HG02610 (cell line): ENCODE data around the gene RAP2C.
"Not testable (repeated sequence)": the region's sequence is repeated elsewhere in the genome, so short reads cannot be mapped to it uniquely, and the experiment has no call there.

Experiments
- ATAC-seq: cut with Tn5 transposase; IDR thresholded peaks from one replicate; pipeline ENCODE4 v1.9.1; 2021; ENCODE audit warnings: mild to moderate bottlenecking, moderate library complexity; ENCODE audit not compliant: unreplicated experiment

The RAP2C gene

DNA sequence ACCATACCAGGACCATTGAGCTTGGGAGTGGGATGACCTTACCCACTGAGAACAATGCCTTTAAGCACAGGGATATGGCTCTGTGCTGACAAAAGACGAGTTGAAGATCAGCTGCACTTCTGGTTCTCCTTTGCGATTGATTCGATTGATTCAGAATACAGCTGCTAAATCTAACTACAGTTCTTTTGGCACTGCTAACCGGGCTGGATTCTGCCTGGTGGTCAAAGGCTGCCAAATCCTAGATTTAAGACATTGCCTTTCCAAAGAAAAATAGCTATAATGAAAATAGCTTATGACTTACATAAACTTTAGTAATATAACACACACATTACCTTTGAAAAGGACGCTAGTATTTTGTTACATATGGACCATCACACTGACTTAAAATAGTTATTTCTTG lies 18.3 kb downstream of the RAP2C start:
- no peak for ATAC-seq

GRCh38 chrX:132199941-132200340 lies 19.3 kb downstream of the RAP2C start:
- no peak for ATAC-seq

DNA sequence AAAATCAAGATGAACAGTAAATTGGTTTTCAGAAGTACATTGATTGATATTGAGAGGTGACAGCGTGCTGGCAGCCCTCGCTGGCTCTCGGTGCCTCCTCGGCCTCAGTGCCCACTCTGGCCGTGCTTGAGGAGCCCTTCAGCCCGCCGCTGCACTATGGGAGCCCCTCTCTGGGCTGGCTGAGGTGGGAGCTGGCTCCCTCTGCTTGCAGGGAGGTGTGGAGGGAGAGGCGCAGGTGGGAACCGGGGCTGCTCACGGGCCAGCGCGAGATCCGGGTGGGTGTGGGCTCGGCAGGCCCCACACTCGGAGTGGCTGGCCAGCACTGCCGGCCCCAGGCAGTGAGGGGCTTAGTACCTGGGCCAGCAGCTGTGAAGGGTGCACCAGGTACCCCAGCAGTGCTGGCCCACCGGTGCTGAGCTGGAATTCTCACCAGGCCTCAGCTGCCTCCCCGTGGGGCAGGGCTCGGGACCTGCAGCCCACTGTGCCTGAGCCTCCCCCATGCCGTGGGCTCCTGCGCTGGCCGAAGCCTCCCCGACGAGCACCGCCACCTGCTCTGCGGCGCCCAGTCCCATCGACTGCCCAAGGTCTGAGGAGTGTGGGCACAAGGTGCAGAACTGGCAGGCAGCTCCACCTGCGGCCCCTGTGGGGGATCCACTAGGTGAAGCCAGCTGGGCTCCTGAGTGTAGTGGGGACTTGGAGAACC lies 25.2 kb downstream of the RAP2C start:
- no peak for ATAC-seq

DNA sequence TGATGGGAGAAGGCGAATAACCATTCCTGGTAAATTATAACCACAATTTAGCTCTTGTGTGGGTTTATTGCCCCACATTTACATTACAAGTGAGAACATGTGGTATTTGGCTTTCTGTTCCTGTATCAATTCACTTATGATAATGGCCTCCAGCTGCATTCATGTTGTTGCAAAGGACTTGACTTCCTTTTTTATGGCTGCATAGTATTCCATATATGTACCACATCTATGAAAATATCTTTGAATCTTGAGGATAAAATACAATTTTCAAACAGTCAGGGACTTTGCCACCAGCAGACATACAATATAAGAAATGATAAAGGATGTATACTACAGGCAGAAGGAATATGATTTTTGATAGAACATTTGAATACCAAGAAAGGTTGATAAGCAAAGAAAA lies 27.3 kb downstream of the RAP2C start:
- ATAC-seq: no peak

DNA sequence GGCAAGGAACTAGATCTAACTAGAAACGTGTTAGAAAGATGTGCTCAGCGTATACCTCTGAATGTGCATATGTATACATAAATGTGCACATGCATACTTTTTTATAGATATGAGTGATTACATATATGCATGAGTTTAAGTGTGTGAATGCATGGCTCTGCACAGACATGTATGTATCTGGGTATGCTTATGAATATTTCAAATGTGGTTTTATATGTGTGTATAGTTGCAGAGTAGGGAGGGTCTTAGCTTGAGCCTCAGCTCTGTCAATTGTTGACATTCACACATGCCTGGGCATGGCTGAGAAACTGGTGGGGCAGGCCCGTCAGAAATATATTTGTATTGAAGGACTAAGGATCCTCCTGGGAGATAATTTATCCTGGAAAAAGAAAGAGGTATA lies 31.1 kb downstream of the RAP2C start:
- no peak for ATAC-seq

DNA sequence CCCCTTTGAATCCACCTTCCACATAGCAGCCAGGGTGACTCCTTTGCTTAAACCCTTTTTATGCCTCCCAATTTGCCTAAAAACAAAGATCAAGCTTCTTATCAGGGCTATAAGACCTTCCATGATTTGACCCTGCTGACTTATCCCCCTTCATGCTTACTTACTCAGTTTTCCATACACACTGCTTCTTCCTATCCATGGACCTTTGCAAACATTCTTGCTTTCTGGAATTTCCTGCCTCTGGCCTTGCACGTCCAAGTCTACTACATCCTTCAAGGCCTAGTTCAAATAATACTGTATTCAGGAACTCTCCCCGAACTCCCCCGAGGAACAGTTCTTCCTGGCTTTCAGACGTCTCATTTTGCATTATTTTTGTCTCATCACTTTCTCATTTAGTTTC lies 31.8 kb downstream of the RAP2C start:
- no peak for ATAC-seq

DNA sequence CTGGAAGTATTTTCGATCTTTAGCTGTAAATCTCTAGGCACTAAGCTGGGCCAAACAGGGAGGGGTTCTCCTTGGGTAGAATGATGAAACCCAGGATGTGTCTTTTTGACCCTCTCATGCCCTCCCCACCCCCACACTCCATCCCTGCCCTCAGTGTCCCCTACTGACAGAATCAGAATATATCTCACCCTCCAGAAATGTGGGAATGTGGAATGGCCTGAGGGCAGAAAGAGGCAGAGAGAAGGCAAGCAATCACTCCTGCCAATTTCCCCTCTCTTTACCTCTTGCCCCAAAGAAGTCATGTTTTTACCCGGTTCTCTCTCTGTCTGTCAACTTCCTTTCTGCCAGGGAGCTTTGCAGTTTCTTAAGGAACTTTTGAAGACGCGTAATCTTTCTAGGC lies 34.4 kb downstream of the RAP2C start:
- no peak for ATAC-seq

GRCh38 chrX:132181364-132181763 lies 37.9 kb downstream of the RAP2C start:
- ATAC-seq: no peak

GRCh38 chrX:132180929-132181328 lies 38.3 kb downstream of the RAP2C start:
- ATAC-seq: no peak

DNA sequence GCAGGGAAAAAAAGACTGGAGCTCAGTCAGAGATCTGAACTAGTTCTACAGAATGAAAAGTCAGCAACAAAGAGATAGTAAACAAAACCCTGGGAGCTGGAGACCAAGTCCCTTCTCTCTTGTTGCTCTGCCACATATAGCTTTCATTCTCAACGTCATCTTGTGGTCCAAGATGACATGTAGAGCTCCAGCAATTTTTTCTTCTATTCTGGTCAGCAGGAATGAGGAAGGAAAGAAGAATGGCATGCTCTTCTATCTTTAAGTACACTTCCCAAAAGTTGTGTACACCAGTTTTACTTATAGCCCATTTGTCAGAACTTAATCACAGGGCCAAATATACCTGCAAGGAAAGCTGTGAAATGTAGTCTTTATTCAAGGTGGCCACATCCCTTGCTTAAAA lies 45.6 kb downstream of the RAP2C start:
- ATAC-seq: no peak

DNA sequence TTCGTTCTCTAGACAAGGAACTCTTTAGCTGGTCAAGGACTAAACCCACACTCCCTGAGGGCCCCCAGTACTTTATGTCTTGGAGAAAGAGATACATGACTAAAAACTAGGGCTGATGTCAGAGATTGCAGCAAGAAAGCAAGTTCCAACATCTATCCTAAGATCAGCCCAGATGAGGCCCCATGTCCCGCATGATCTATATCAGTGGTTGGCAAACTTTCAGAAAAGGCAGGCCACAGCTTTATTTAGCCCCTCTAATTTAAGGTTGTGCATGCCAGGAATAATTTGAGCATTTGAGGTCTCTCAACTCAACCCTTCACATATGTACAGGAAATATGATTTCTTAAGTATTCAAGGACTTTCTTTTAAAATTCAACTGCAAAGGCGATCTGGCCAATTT lies 47.4 kb downstream of the RAP2C start:
- ATAC-seq: no peak

DNA sequence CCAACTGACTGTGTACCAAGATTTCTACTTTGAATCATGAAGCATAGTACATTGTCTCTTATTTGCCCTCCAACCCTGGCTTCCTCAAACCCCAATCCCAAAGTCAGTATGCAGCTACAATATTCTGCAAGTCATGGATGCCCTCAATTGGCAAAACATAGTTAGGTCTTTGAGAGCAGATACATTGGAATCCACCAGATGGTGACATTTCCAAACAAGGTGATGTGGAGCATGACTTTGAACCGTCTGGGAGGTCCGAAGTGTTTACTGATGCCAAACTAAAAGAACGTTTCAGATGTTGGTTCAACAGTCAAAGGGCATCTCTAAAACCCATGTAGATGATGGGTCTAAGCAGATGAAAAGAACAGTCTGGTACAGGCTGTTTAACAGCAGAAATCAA lies 47.8 kb downstream of the RAP2C start:
- ATAC-seq: no peak

DNA sequence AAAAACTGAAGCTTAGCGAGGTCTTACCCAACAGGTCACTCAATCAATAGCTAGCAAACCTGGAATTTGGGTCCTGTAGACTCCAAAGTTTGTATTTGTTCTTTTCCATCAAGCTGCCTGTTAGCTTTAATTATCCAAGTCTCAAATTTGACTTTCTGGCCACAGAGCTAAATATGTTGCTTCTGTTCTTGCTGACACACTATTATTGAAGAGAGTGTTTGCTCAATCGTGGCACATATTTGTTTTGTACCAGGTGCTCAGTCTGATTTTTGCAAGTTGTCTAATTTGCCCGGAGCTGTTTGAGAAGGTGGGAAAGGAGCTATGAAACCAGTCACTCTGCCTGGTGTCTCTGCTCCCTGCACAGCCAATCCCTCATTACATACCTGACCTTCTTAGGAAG lies 49.7 kb downstream of the RAP2C start:
- no peak for ATAC-seq

DNA sequence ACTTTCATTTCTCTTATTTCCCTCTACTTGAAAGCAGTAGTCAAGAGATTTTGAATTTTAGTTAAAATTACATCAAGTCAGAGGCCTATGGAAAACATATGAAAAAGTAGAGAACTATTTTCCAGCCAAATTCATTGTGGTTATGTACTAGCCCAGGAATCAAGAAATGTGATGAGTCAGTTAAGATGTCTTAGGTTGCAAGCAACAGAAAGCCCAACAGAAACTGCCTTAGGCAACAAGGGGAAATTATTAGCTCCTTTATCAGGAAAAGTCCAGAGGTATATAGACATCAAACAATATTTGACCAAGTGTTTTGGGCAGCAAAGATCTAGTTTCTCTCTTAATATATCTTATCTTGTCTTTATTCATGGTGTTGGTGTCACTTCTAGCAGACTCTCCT lies 53.6 kb downstream of the RAP2C start:
- no peak for ATAC-seq

- ATAC-seq: no peak
These were observed 54.2 kb downstream of the RAP2C start for GRCh38 chrX:132165005-132165404.

GRCh38 chrX:132163094-132163493 lies 56.2 kb downstream of the RAP2C start:
- not testable (repeated sequence) for ATAC-seq

- ATAC-seq: no peak
These were observed 66.1 kb downstream of the RAP2C start for GRCh38 chrX:132153166-132153565.
